Pancreas (tissue), 10 donors: ENCODE results near the gene PRDM11. TPM values are rescaled to one million over a fixed set of nuclear protein-coding genes. Genes with fewer than 3 reads are reported as not detected.

ENCODE experiments used
- ATAC-seq, 4 donors: fragments of 200-7000 bp; cut with Tn5 transposase; one replicate each; pipeline versions ENCODE4 v1.8.0 to v1.9.1; 2020; ENCODE audit warnings: mild to moderate bottlenecking in 4 of 4, moderate library complexity in 4 of 4
- DNase-seq, 6 donors: peaks; one replicate each; pipeline ENCODE4 v3.0.0-alpha.2; 2020
- FAIRE-seq: peaks from 2 replicates; lab custom pipeline; 2012; peaks lifted over from hg19 to GRCh38; lab: Jason Lieb, UNC
- H3K27ac ChIP-seq, 4 donors: fragments of 200-600 bp; sonication (generic); 1 replicate in 3 of 4; 2 replicates in 1 of 4; pipeline versions ENCODE4 v1.5.0 to v1.8.0; 2020
- H3K27me3 ChIP-seq, 4 donors: fragments of 200-600 bp; one replicate each; pipeline ENCODE4 v1.8.0; 2021
- H3K36me3 ChIP-seq, 3 donors: fragments of 200-600 bp; sonication (generic) in 1 of 3; one replicate each; pipeline versions ENCODE4 v1.5.0 to v1.8.0; 2020 to 2021
- H3K4me1 ChIP-seq, 3 donors: fragments of 200-600 bp; one replicate each; pipeline ENCODE4 v1.8.0; 2021
- H3K4me3 ChIP-seq, 4 donors: fragments of 200-600 bp; sonication (generic) in 2 of 4; one replicate each; pipeline versions ENCODE4 v1.5.0 to v1.8.0; 2020 to 2021
- H3K9me3 ChIP-seq, 4 donors: fragments of 200-600 bp; one replicate each; pipeline ENCODE4 v1.8.0; 2021
- CTCF ChIP-seq, 4 donors: fragments of 200-600 bp; sonication (generic) in 3 of 4; IDR thresholded peaks; one replicate each; pipeline versions ENCODE4 v1.5.0 to v1.8.0; 2021; ENCODE audit warnings: antibody characterized with exemption in 4 of 4
- WGBS, 2 donors: extraction: QIAGEN DNeasy Blood & Tissue Kit; methylation state at CpG; one replicate each; pipeline ENCODE4 v1.1.7; 2013; 5-methylcytosine and 5-hydroxymethylcytosine counted together
- intact Hi-C, 3 donors: fragments of 100-400 bp; cut with DNase I; formaldehyde crosslinking; loops; one replicate each; pipeline versions ENCODE4 v1.11.1 to v1.14.2; 2022
- polyA plus RNA-seq, 2 donors: library from polyadenylated mRNA; stranded (reverse); fragments of 200-250 nt; gene quantifications; one replicate each; pipeline ENCODE4 v1.2.3, GENCODE V29; 2013
- total RNA-seq, 6 donors: library from RNA; stranded (reverse); fragmentation: NEBNext Ultra II Directional in 4 of 6; extraction: Animal tissue kit (Norgen Biotek cat#: 25700) in 4 of 6; gene quantifications; one replicate each; pipeline versions ENCODE4 v1.2.1 to v1.2.4, GENCODE V29; 2021 to 2023
- donor health status: healthy with polysubstance abuse.
- donor health status: DM: no; HTN: no; CAD: no; lungs with moderate emphysema.
- donor health status: DM: no; HTN: no; CAD: no.
- donor health status: control.
- donor health status: control.
- donor health status: Bipolar disorder and iron deficiency.
- donor health status: DM: yes; HTN: yes; CAD: no.
- donor health status: DM: no; HTN: no; CAD: no.
- donor health status: DM: no; HTN: no; CAD: no.
- donor health status: DM: yes; HTN: yes; CAD: no.

The PRDM11 gene
- total and polyA plus RNA-seq, 8 donors = 3.0 to 8.5 (median 6.4) TPM

- no peak for FAIRE-seq
- intact Hi-C loops = no loop called here
Measured at GRCh38 chr11:45181193-45181888, 34.9 kb downstream of the PRDM11 start.

DNA sequence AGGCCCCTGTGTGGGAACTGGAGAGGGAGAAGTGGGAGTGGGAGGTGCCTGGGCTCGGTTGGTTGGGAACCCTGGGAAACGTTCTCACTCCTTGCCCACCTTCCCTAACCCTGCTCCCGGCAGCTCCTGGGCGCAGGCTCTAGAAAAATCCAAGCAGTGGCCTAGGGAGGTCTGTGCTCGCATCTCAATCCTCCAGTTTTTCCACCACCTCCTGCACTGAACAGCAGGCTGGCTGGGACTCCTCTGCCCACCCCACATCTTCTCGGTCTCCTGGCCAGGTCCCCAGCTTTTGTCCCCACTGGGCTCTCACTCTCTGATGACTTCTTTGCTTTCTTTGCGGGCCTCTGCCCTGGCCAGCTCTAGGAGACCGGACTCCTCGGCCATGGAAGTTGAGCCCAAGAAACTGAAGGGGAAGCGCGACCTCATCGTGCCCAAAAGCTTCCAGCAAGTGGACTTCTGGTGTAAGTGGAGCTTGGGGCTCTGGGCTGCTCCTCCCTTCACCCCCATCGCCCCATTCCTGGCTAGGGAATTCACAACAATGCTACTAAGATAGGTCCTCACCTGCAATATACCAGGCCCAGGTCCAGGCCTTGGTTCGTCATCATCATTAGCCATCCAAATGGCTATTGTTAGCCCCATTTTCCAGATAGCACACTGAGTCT lies 35.6 kb downstream of the PRDM11 start:
- Histone ChIP-seq H3K4me3 (no peak overlapping the region), H3K27me3 (no peaks in the 10 kb centered on the region), H3K4me1 (peaks cover 0 to 5% (median 4%) of the 10 kb centered on the region in 3 donors), H3K9me3 (no peaks in the 10 kb centered on the region), H3K27ac (peak overlapping the region in 2 of 4 donors; percentile 74 to 86), H3K36me3 (no peaks in the 10 kb centered on the region)
- DNase-seq (no peak), FAIRE-seq (no peak), ATAC-seq (no peak)
- 94 to 96% methylated on average over 14 of the region's 14 CpGs for WGBS, 2 donors
- intact Hi-C loops = no loop called here
- TF ChIP-seq CTCF (IDR thresholded peaks at IDR 0.05) = no peak

More at GRCh38 chr11:45181193-45181888, 34.9 kb downstream of the PRDM11 start:
- DNase-seq (no peak), ATAC-seq (peak in 2 of 4 donors; percentile 18 to 26)
- Histone ChIP-seq H3K36me3 (no peaks in the 10 kb centered on the region), H3K4me3 (peak overlapping the region; percentile 44 to 65 (median 56)), H3K4me1 (peaks cover 0 to 5% (median 4%) of the 10 kb centered on the region in 3 donors), H3K27ac (peak overlapping the region; percentile 74 to 88 (median 84)), H3K27me3 (no peaks in the 10 kb centered on the region), H3K9me3 (no peaks in the 10 kb centered on the region)
- 54% methylated on average over 24 to 25 of the region's 25 CpGs for WGBS, 2 donors
- no peak for TF ChIP-seq CTCF (IDR thresholded peaks at IDR 0.05)

- TF ChIP-seq CTCF (IDR thresholded peaks at IDR 0.05) = peak; percentile 17 to 50 (median 44)
- Histone ChIP-seq H3K36me3 (no peaks in the 10 kb centered on the region), H3K27ac (no peak overlapping the region), H3K4me3 (no peak overlapping the region), H3K9me3 (no peaks in the 10 kb centered on the region), H3K27me3 (no peaks in the 10 kb centered on the region), H3K4me1 (peaks cover 0 to 5% (median 4%) of the 10 kb centered on the region in 3 donors)
- ATAC-seq (no peak), DNase-seq (peak in 3 of 6 donors; percentile 16 to 55 (median 49)), FAIRE-seq (no peak)
- intact Hi-C loops = no loop called here
- WGBS, 2 donors = 88 to 92% methylated on average over 14 of the region's 14 CpGs
Measured at GRCh38 chr11:45182902-45183301, 36.5 kb downstream of the PRDM11 start.

GRCh38 chr11:45184640-45185039 lies 38.2 kb downstream of the PRDM11 start:
- ATAC-seq (no peak), FAIRE-seq (no peak), DNase-seq (no peak)
- Histone ChIP-seq H3K27ac (no peak overlapping the region), H3K4me1 (peaks cover 0 to 5% (median under 1%) of the 10 kb centered on the region in 3 donors), H3K27me3 (no peaks in the 10 kb centered on the region), H3K9me3 (no peaks in the 10 kb centered on the region), H3K36me3 (no peaks in the 10 kb centered on the region), H3K4me3 (no peak overlapping the region)
- 97 to 98% methylated on average over 2 of the region's 2 CpGs for WGBS, 2 donors
- intact Hi-C loops = no loop called here
- no peak for TF ChIP-seq CTCF (IDR thresholded peaks at IDR 0.05)
